Endometrium (tissue), 2 donors: ENCODE data around the gene ABHD10.

ENCODE experiments used
- FAIRE-seq: peaks from 2 replicates; lab custom pipeline; 2012; peaks lifted over from hg19 to GRCh38; lab: Jason Lieb, UNC
- donor health status: control.
- donor health status: control.

The ABHD10 gene

DNA sequence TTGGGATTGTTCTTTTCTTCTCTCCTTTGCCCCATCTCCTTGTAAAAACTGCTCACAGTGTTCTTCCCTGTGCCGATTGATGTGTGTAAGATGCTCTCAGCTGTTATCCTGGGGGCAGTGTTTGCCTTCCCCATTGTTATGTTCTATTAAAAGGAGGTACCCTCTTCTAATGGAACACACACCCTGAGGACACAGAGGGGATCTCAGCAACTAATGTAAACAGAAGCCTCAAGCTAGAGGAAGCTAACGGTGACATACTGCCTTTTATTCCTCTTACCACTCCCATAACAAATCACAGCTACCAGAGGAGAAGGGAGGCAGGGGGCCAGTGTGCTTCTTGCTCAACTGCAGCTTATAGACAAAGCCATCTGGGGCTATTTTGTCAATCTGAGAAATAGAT, 22.1 kb downstream of the ABHD10 start:
- no peak for FAIRE-seq

DNA sequence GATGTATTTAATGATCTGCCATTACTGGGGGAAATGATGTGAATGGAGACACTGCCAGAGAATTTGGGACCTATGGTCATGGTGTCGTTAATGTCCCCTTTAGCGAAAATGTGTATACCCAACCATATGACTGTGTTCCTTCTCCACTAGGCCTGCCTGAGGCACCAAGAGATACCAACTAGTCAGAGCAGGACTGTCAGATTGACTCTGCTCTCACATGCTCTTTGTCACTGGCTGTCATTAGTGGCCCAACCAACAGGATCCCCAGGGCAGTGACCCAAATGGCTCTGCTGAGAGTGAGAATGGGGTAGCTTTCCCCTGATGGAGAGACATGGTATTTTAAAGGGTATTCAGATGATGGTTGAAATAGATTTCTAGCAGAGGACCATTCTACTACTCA, 22.7 kb downstream of the ABHD10 start:
- no peak for FAIRE-seq

DNA sequence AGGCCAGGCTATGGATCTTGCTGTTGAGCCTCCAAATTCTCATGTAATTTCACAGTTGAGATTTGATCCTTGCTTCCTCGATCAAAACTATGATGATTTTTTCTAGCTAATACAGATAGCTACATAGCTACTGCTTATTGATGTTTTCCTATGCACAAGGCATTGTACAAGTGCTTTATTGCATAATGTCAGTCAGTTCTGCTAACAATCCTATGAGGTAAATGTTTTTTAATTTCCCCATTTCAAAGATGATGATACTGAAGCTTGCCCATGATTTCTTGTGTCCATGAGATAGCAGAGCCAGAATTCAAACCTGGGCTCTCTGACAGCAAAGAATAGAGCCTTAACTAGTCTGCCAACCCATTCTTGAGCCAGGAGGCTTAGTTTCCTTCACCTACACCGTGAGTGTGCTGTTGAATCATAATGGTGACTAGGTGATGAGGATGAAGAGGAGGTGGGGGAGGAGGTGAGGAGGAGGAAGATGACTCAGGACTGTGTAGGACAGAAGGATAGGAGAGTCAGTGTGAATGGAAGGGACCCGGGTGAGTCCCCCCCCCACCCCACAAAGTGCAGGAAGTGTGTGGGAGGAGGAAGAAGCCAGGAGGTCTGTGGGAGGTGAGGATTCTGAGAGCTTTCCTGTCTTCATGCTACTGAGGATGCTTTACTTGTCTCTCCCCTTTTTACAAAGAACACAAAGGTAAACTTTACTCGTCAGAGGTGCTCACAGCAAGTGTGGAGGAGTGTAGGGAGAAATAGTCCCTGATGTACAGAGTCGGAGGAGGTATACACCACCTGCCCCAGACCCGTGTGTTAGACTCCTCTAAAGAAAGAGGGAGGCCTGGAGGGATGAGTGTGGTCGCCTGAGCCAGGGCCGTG, 23.5 kb downstream of the ABHD10 start:
- FAIRE-seq = no peak

DNA sequence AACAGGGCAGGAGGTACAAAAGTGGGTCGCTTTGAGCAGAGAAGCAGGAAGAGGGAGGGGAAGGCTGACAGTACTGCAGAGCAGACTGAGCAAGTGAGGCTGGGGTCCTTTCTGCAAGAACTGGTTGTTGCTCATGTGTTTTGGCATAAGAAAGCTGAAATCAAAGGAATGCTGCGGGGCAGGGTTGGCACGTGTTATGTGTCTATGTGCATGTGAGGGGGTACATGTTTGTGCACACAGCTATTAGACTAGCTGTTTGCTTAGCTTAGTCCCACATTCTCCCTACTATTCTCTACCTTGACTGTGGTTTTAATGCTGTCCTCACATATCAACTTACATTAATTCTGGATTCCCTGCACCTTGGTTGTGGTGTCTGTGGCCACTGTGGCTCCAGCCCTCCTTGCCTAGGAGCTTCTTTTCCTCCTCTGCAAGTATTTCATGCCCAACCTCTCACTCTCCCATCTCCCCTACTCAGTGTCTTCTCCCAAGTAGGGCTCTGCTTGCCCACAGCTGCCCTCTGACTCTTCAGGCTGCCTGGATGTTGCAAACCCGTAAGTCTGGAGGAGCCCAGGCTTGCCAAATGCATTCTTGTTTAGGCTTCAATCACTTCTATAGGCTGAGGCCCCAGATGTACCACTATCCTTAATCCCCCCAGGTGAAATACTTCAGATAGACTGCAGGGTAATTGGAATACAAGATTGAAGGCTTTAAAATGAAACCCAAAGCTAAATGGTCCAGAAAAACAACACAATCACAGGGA, 24.7 kb downstream of the ABHD10 start:
- FAIRE-seq = no peak

DNA sequence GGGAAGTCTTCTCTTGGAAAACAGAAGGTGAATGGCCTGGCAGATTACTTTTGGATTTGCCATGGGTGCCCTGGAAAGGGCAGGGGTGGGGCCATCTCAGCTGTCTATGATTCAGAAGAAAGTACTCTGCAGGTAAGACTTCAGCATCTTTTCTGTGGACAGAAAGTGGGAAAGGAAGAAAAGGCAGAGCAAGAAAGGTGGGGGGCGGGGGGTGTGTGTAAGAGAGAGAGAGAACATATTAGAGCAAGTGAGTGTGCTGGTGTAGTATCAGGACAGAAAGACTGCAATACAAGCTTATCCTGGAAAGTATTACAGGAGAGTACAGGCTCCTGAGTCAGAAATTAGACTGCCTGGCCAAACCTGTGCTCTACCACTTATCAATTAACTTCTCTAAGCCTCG, 25.4 kb downstream of the ABHD10 start:
- no peak for FAIRE-seq

DNA sequence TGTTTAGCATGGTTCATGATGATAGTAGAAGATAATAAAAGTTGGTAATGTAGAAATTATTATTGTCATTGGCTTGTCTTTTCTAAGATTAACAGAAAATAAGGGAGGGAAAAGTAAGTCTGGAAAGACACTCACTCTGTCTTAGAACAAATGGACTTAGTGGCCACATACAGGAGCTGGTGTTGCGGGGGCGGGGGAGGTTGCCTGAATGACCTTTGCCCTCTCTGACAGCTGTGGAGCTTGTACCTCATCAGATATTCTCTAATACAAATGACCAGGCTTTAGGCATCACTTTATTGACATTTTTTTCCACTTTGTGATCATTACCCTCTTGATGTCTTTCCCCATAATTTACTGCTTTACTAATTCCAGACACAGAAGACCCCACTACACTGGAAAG, 25.8 kb downstream of the ABHD10 start:
- no peak for FAIRE-seq

DNA sequence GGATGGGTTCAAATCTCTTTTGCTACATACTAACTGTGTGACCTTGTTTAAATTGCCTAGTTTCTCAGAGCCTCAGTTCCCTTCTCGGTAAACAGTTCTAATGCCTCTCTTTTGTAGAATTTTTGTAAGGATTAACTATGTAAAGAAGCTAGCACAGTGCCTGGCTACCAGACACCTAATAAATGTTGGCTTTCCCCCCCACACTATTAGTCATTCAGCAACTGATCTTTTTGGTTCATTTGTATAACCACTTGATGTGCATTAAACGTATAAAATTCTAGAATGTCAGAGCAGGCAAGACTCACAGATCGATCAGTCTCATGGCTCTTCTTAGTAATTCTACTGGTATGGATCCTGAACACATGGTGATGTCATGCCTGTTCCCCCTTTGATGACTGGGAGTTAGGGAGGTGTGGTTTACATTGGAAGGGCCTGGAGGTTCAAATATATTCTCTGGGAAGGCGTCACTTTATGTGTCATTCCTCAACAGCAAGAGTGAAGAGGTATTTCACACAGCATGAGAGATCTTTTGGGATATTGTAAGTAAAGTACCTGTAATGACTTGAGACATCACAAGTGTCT, 26.4 kb downstream of the ABHD10 start:
- no peak for FAIRE-seq

DNA sequence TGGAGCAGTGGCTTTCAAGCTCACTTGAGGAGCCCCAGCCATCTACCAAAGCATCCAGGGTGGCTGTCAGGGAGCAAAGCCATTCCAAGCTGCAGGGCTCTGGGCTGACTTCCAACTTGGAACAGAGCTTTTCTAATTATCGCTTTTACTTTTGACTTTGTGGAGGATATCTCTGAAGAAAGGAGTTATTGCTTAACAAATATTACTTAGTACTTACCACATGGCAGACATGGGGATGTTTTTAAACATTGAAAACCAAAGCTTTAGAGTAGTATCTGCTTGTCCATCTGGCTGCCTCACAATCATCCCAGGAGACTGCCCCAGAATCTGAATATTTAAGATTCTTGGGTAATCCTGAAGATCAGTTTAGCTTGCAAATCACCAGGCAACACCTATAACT, 28.8 kb downstream of the ABHD10 start:
- FAIRE-seq = no peak

DNA sequence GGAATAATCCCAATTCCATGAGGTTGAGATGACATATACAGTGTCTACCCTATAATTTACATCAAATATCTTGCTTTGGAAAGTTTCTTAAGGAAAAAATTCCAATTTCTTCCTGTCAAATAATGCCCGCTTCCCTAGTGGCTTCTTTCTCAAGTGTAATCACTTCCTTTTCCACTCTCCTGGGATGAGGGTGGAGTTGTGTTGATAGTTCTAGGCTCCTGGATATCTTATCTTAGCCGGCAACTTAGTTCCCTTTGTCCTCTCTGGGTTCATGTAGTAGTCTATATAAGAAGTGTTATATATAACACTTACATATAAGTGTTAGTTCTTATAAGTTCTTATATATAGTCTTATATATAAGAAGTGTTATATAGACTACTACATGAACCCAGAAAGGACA, 30.8 kb downstream of the ABHD10 start:
- FAIRE-seq = no peak

DNA sequence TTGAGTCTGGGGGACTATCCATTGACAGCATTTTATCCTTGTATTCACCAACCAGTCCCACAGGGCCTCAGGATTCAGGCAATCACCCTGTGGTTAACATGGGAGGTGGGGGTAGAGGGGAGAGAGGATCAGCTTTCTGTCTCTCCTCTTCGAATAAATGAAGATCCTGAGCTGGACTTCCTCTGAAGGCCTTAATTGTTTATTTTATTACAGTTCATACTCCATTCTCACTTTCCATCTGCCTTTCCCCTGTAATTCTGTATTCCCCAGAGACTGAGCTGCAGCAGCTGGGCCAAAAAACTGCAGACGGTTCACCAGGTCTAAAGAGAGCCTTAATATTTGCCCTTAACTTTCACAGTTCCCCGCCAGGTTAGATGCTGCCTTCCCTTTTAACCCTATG, 31.8 kb downstream of the ABHD10 start:
- FAIRE-seq = no peak

DNA sequence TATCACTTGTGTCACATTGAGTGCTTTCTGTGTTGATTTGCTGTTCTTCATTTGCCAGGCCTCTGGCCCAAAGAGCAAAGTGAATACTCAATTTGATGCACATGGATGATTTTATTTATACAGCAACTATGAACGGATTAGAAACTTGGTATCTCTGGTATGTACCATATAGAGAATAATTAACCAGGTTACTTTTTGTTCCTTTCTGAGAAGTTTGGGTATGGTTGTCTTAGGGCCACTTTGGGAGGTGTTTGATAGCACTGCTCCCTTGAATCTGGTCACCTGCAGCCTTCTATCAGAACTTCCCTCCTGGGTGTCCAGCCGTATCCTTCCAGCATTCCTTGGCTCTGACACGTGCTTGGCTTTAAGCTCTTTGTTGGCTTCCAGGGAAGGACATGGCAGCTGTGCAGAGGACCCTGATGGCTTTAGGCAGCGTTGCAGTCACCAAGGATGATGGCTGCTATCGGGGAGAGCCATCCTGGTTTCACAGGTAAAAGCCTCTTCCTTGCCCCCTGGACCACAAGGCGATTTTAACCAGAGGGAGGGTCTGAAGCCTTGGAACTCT, 32.6 kb downstream of the ABHD10 start:
- FAIRE-seq = no peak

DNA sequence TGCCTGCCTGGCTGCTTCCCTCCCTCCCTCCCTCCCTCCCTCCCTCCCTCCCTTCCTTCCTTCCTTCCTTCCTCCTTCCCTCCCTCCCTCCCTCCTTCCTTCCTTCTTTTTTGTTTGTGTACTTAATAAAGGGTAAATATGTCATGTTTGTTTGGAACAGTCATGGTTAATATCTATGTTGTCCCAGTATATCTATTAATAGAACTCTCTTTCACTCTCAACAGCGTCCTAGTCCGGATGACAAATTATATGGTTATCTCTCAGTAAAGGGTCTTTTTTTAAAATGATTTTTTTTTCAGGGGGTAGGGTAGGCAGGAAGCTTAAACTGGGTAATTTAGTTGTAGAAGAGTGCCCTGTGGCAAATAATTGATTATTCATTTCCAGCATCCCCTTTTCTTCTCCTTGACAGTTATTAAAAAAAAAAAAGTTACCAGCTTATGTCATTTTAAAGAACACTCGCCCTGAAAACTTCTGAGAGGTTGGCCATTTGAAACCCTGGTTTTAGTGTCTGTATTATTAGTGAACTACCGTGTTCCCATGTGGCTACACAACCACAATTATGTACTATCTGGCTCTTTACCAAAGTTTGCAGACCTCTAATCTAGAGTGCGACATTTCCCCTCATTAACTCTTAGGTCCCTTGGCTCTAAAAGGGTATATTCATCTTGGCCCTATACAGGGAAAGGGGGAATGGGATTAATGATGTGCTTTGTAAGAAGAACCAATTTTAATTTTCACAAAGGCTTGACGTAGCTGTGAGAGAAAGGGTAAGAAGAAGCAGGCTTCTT, 33.6 kb downstream of the ABHD10 start:
- FAIRE-seq = no peak

DNA sequence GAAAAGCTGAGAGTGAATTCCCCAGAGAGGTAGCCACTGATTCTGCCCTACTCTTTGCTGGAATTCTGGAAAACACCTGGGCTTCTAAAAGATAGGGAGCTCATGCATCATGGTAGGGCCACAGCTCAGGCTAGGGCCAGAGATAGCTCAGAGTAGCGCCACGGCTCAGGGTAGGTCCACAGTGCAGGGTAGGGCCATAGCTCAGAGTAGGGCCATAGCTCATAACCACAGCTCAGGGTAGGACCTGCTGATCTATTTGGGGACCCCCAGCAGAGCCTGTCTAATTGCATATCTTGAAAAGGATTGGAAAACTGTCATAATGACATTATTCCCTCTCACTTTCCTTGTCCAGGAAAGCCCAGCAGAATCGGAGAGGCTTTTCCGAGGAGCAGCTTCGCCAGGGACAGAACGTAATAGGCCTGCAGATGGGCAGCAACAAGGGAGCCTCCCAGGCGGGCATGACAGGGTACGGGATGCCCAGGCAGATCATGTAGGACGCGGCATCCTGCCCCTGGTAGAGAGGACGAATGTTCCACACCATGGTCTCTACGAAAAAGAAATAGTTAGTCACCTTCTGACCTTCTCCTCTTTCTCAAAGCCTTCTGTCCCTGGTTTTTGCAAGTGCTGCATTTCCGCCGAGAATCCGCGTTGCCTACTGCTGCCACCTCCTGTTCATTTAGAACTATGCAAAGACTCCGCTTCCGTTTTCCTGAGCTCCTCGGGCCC, 34.4 kb downstream of the ABHD10 start:
- no peak for FAIRE-seq

DNA sequence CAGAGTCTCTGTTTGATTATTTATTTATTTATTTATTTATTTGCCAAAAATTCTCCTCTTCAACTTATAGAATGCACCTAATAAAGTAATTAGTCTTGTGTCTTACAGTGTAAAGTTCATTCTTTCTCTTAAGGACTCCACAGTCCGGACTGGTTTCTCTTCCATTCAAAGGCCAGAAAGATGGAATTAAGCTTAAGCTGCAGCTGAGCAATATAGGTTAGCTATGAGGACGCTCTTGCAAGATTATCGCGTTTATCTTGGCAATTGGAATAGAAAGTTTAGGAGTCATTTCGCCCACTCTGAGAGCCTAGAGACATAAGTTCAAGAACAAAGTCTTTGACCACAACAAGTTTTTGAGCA, 34.9 kb downstream of the ABHD10 start:
- FAIRE-seq = no peak

DNA sequence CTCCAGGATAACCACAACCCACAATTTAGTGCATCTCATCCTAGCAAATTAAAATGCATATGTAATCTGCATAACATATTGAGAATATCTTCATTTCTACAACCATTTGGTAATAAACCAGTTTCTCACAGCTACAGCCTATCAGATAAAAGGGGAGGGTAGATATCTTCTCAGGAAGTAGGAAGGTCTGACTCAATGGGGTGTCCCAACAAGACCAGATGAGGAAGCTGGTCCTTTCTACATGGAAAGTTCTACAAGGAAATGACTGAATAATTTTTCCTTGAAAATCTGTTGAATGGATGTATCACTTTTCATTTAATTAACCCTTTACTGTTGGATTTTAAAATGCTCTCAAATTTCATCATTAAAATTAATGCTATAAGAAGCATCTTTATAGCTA, 38.3 kb downstream of the ABHD10 start:
- no peak for FAIRE-seq

DNA sequence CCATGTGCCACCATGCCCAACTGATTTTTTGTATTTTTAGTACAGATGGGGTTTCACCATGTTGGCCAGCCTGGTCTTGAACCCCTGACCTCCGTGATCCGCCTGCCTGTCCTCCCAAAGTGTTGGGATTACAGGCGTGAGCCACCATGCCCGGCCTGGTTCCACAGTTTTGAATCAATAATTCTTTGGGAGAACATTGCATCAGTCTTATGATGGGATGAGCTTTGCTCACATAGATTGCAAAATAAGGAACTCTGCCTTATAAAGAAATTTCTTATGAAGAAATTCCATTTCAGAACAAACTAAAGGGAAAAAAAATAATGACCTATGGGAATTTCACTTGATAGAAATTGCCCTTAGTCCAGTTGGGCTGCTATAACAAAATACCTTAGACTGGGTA, 39.9 kb downstream of the ABHD10 start:
- FAIRE-seq = no peak

DNA sequence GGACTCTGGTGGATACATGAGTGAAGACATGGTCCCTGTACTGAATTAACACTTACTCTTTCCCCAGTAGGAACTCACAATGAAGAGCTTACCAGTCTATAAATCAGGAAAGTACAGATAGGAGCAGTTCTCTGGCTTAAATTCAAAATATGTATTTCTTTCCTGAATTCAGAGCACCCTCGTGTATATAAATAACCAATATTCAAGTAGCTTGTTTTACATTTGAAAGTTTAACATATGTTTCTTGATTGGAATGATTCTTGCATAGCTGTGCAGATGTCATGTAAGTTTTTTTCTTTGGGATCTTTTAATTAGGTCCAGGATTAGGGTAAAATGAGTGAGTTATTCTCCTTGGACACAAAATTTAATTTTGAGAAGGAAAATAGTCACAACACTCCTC, 40.9 kb downstream of the ABHD10 start:
- FAIRE-seq = no peak

DNA sequence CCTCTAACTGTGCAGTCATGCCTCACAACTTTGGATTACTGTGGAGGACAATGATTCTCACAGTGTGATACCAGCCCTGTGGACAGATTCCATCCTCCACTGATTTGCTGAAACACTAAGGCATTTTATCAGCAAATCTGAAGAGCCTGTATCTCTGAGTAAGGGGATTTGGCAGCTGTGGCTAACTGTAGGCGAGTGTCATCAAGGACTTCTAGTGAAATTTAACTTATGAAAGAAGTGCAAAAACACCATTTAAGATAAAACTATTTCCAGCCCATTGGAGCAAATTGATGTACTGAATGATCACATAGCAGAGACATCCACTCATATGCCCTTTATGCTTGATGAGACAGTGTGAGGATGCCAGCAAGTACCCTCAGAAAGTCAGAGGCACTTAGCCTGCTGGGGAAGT, 41.9 kb downstream of the ABHD10 start:
- FAIRE-seq = no peak

DNA sequence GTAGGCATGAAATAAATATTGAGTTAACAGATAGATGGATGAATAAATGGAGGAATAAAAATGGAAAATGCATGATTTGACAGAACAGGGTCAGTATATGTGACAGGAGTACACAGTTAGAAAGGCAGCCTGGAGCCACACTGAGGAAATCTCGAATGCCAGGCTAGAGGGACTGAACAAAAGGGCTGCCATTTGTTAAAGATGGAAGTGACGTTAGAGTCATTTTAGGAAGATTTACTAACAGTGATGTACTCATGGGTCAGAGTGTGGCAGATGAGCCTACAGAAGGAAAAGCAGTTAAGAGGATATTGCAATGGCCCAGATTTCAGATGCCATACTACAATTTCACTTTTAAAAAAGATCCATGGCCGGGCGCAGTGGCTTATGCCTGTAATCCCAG, 48.3 kb downstream of the ABHD10 start:
- no peak for FAIRE-seq

DNA sequence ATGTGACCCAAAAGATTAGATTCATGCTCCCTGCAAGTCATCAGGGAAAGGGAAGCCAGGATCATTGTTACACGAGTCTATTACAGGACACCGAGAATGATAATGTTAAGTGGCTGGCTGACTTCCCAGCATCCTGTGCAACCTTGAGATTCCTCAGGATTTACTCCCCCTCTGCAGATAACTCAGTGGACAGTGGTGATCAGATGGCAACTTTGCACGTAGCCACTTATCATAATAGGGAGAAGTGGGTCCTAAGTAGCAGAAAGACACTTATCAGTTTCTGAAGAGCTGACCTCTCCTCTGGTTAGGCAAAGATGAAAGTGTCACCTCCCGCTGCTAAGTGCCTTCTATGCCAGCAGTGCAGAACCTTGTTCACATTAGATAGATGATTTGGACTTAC, 49.0 kb downstream of the ABHD10 start:
- FAIRE-seq = no peak

DNA sequence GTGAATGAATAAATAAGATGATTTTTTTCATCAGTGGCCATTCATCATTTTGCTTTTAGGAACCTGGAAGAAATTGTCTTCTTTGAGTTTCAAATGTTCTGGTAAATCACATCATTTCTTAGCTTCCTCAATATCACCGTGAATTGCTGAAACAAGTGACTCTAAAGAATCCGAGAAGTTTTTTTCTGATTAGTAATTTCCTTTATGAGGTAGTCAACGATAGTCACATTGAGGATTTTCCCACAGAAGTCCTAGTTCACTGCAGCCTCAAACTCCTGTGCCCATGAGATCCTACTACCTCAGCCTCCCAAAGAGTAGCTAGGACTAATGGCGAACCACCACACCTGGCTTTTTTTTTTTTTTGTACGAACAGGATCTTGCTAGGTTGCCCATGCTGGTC, 52.1 kb downstream of the ABHD10 start:
- FAIRE-seq = no peak
